ENCODE results near the gene MDP1.
A peak's percentile ranks its signal among the peaks of the same experiment; 100 is the strongest.
"Not testable (repeated sequence)": the region's sequence is repeated elsewhere in the genome, so short reads cannot be mapped to it uniquely, and the experiment has no call there.

Gene MDP1

GRCh38 chr14:24252289-24253124 lies 36.6 kb upstream of the MDP1 start:
- Histone ChIP-seq H3K9ac (no peak overlapping the region), H3K4me1 (peaks cover 11% of the 10 kb centered on the region), H3K36me3 (peaks cover 17% of the 10 kb centered on the region; the same call in 1 of the 2 replicates), H3K27me3 (no peaks in the 10 kb centered on the region), H3K4me3 (no peak overlapping the region), H3K9me3 (no peaks in the 10 kb centered on the region), H4K20me1 (no peaks in the 10 kb centered on the region), H3K27ac (no peak overlapping the region), H3K4me2 (no peak overlapping the region)
- TF ChIP-seq Cebpa-rat (IDR thresholded peaks at IDR 0.05): no peak

- Histone ChIP-seq H3K4me2 (no peak overlapping the region), H4K20me1 (no peaks in the 10 kb centered on the region), H3K9me3 (no peaks in the 10 kb centered on the region), H3K27ac (no peak overlapping the region), H3K4me3 (no peak overlapping the region), H3K27me3 (no peaks in the 10 kb centered on the region), H3K9ac (no peak overlapping the region), H3K4me1 (peaks cover 15% of the 10 kb centered on the region), H3K36me3 (peaks cover 17% of the 10 kb centered on the region; the same call in 1 of the 2 replicates)
- no peak for TF ChIP-seq Cebpa-rat (IDR thresholded peaks at IDR 0.05)
These were observed 36.0 kb upstream of the MDP1 start for GRCh38 chr14:24251880-24252288.

GRCh38 chr14:24250354-24250753 lies 34.5 kb upstream of the MDP1 start:
- Histone ChIP-seq H3K4me3 (no peak overlapping the region), H3K4me2 (peak overlapping the region; percentile 34), H3K9ac (no peak overlapping the region), H4K20me1 (no peaks in the 10 kb centered on the region), H3K27me3 (no peaks in the 10 kb centered on the region), H3K36me3 (peaks cover 17% of the 10 kb centered on the region; the same call in 1 of the 2 replicates), H3K9me3 (no peaks in the 10 kb centered on the region), H3K4me1 (peaks cover 17% of the 10 kb centered on the region), H3K27ac (peak overlapping the region; percentile 43)
- TF ChIP-seq Cebpa-rat (IDR thresholded peaks at IDR 0.05): no peak

GRCh38 chr14:24249230-24250021 lies 33.6 kb upstream of the MDP1 start:
- Histone ChIP-seq H3K4me2 (no peak overlapping the region), H3K27me3 (no peaks in the 10 kb centered on the region), H3K4me3 (no peak overlapping the region), H4K20me1 (no peaks in the 10 kb centered on the region), H3K9me3 (no peaks in the 10 kb centered on the region), H3K4me1 (peaks cover 18% of the 10 kb centered on the region), H3K27ac (no peak overlapping the region), H3K36me3 (peaks cover 9% of the 10 kb centered on the region; the same call in 1 of the 2 replicates), H3K9ac (no peak overlapping the region)
- TF ChIP-seq Cebpa-rat (IDR thresholded peaks at IDR 0.05): no peak

- no peak overlapping the region; the same call in 1 of the 2 replicates for H3K4me2 ChIP-seq
- H3K4me3 ChIP-seq: no peak overlapping the region
- no peaks in the 10 kb centered on the region for H3K27me3 ChIP-seq
- peaks cover 31% of the 10 kb centered on the region for H3K4me1 ChIP-seq
- H3K9me3 ChIP-seq: no peaks in the 10 kb centered on the region
- H4K20me1 ChIP-seq: no peaks in the 10 kb centered on the region
- H3K36me3 ChIP-seq: no peaks in the 10 kb centered on the region
- no peak overlapping the region for H3K27ac ChIP-seq
- H3K9ac ChIP-seq: no peak overlapping the region
- TF ChIP-seq Cebpa-rat (IDR thresholded peaks at IDR 0.05): no peak
These were observed 31.6 kb upstream of the MDP1 start for GRCh38 chr14:24247422-24247821.

GRCh38 chr14:24246765-24247212 lies 30.9 kb upstream of the MDP1 start:
- no peak for TF ChIP-seq Cebpa-rat (IDR thresholded peaks at IDR 0.05)
- Histone ChIP-seq H3K27ac (no peak overlapping the region), H3K4me3 (no peak overlapping the region), H3K4me1 (peaks cover 33% of the 10 kb centered on the region), H3K36me3 (no peaks in the 10 kb centered on the region), H3K4me2 (peak overlapping the region; percentile 21; the same call in 1 of the 2 replicates), H4K20me1 (peaks cover 4% of the 10 kb centered on the region), H3K9ac (0 out of 2 replicates have a peak overlapping the region, but pooled peaks have one; percentile 27), H3K9me3 (no peaks in the 10 kb centered on the region), H3K27me3 (no peaks in the 10 kb centered on the region)

- not testable (repeated sequence) for H3K27ac ChIP-seq, H3K27me3 ChIP-seq, H3K9ac ChIP-seq, H3K36me3 ChIP-seq, H3K4me3 ChIP-seq, H3K4me2 ChIP-seq, H3K9me3 ChIP-seq
- Histone ChIP-seq H3K4me1 (peaks cover 41% of the 10 kb centered on the region), H4K20me1 (peaks cover 18% of the 10 kb centered on the region)
These were observed 29.5 kb upstream of the MDP1 start for GRCh38 chr14:24245350-24245749.

- Histone ChIP-seq H3K4me1 (peaks cover 55% of the 10 kb centered on the region), H3K9ac (peak overlapping the region; percentile 92), H3K9me3 (no peaks in the 10 kb centered on the region), H3K27ac (peak overlapping the region; percentile 97), H3K4me3 (peak overlapping the region; percentile 82), H3K27me3 (no peaks in the 10 kb centered on the region), H3K36me3 (peaks cover 28% of the 10 kb centered on the region), H3K4me2 (peak overlapping the region; percentile 99), H4K20me1 (peaks cover 38% of the 10 kb centered on the region)
- no peak for TF ChIP-seq Cebpa-rat (IDR thresholded peaks at IDR 0.05)
These were observed 27.5 kb upstream of the MDP1 start for GRCh38 chr14:24243336-24243836.

- peak overlapping the region; percentile 97 for H3K27ac ChIP-seq
- peaks cover 51% of the 10 kb centered on the region for H3K4me1 ChIP-seq
- peaks cover 43% of the 10 kb centered on the region for H3K36me3 ChIP-seq
- no peaks in the 10 kb centered on the region for H3K27me3 ChIP-seq
- no peak for TF ChIP-seq Cebpa-rat (IDR thresholded peaks at IDR 0.05)
- peak overlapping the region; percentile 99 for H3K4me2 ChIP-seq
- H4K20me1 ChIP-seq: peaks cover 46% of the 10 kb centered on the region
- H3K4me3 ChIP-seq: peak overlapping the region; percentile 82
- no peaks in the 10 kb centered on the region for H3K9me3 ChIP-seq
- peak overlapping the region; percentile 92 for H3K9ac ChIP-seq
These were observed 26.1 kb upstream of the MDP1 start for GRCh38 chr14:24241829-24242443.
